Stimulated activated CD4-positive, alpha-beta T cell treated with anti-CD3 and anti-CD28 coated beads, Interleukin-12 subunit alpha, Interleukin-12 subunit beta, amount 100 ng/mL, for 4 hours (primary cell): ENCODE data around the gene BIVM.

ENCODE experiments used
- DNase-seq: peaks from one replicate; pipeline ENCODE4 v3.0.0-alpha.2; 2020

The BIVM gene

GRCh38 chr13:102793611-102794355 lies 5.1 kb upstream of the BIVM start:
- DNase-seq, result no peak

- DNase-seq, result peak; percentile 3
These were observed 666 bp downstream of the BIVM start for GRCh38 chr13:102799426-102800144.

- peak; percentile 82 for DNase-seq
These were observed 1.5 kb downstream of the BIVM start for GRCh38 chr13:102800145-102801041.

- no peak for DNase-seq
These were observed 6.8 kb downstream of the BIVM start for GRCh38 chr13:102805680-102806079.

- no peak for DNase-seq
These were observed 8.8 kb downstream of the BIVM start for GRCh38 chr13:102807699-102808098.

- DNase-seq, result no peak
These were observed 13.8 kb downstream of the BIVM start for GRCh38 chr13:102812611-102813287.

GRCh38 chr13:102814025-102814607 lies 15.2 kb downstream of the BIVM start:
- no peak for DNase-seq

GRCh38 chr13:102814793-102815192 lies 15.9 kb downstream of the BIVM start:
- DNase-seq, result no peak

GRCh38 chr13:102815788-102816187 lies 16.9 kb downstream of the BIVM start:
- DNase-seq, result no peak

- no peak for DNase-seq
These were observed 17.8 kb downstream of the BIVM start for GRCh38 chr13:102816708-102817107.

GRCh38 chr13:102817241-102817640 lies 18.3 kb downstream of the BIVM start:
- DNase-seq, result no peak

GRCh38 chr13:102817907-102818306 lies 19.0 kb downstream of the BIVM start:
- no peak for DNase-seq

GRCh38 chr13:102825400-102825799 lies 26.5 kb downstream of the BIVM start:
- DNase-seq, result no peak

GRCh38 chr13:102825921-102826706 lies 27.2 kb downstream of the BIVM start:
- no peak for DNase-seq

GRCh38 chr13:102830646-102831045 lies 31.7 kb downstream of the BIVM start:
- no peak for DNase-seq

- DNase-seq, result no peak
These were observed 37.6 kb downstream of the BIVM start for GRCh38 chr13:102836471-102836870.

- DNase-seq, result no peak
These were observed 39.4 kb downstream of the BIVM start for GRCh38 chr13:102838273-102838672.

GRCh38 chr13:102838982-102839381 lies 40.1 kb downstream of the BIVM start:
- DNase-seq, result no peak

- no peak for DNase-seq
These were observed 40.5 kb downstream of the BIVM start for GRCh38 chr13:102839462-102839861.

GRCh38 chr13:102845289-102845629 lies 46.3 kb downstream of the BIVM start:
- DNase-seq, result no peak

- DNase-seq, result peak; percentile 92
These were observed 46.8 kb downstream of the BIVM start, which contains the start of gene ERCC5 for GRCh38 chr13:102845630-102846260. ERCC5 (plus strand) TSS chr13:102846032; CDS start chr13:102846267, 235 bp downstream.
